Measurements from ENCODE around the gene RBM10. TPM values are rescaled to one million over a fixed set of nuclear protein-coding genes. Genes with fewer than 3 reads are reported as not detected.

RBM10 gene
- total RNA-seq, 4 donors from 2014 or later, result 25.2 to 33.1 (median 29.2) TPM

GRCh38 chrX:47226531-47227333 is 81.7 kb downstream of the RBM10 start:
- ATAC-seq, result no peak
- Histone ChIP-seq H3K4me3 (no peak overlapping the region), H3K27ac (no peak overlapping the region), H3K9me3 (no peaks in the 10 kb centered on the region), H3K36me3 (peaks cover 0 to 71% of the 10 kb centered on the region in 2 donors), H3K4me1 (peaks cover 0 to 4% (median 0%) of the 10 kb centered on the region in 3 donors), H3K27me3 (no peaks in the 10 kb centered on the region)
- 86% methylated on average over 4 of the region's 19 CpGs; no CpG with 5 or more reads in 1 of the 2 donors for WGBS, 2 donors (ENCODE audit: low coverage in 1 of 2)
- TF ChIP-seq, protein P1, sequence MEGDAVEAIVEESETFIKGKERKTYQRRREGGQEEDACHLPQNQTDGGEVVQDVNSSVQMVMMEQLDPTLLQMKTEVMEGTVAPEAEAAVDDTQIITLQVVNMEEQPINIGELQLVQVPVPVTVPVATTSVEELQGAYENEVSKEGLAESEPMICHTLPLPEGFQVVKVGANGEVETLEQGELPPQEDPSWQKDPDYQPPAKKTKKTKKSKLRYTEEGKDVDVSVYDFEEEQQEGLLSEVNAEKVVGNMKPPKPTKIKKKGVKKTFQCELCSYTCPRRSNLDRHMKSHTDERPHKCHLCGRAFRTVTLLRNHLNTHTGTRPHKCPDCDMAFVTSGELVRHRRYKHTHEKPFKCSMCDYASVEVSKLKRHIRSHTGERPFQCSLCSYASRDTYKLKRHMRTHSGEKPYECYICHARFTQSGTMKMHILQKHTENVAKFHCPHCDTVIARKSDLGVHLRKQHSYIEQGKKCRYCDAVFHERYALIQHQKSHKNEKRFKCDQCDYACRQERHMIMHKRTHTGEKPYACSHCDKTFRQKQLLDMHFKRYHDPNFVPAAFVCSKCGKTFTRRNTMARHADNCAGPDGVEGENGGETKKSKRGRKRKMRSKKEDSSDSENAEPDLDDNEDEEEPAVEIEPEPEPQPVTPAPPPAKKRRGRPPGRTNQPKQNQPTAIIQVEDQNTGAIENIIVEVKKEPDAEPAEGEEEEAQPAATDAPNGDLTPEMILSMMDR (IDR thresholded peaks at IDR 0.05), result no peak
- no peak for TF ChIP-seq POLR2AphosphoS5 (IDR thresholded peaks at IDR 0.05)
- TF ChIP-seq EP300 (IDR thresholded peaks at IDR 0.05), result no peak
- TF ChIP-seq POLR2A (IDR thresholded peaks at IDR 0.05), result no peak

DNA sequence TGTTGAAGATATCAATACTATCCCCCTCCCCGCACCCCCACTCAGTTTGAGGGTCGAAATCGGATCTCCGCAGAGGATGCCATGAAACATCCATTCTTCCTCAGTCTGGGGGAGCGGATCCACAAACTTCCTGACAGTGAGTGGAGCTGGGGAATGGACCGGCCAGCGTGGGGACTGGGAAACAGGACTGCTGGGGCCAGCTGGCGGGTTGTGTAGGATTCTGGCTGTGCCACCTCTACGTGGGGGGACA is 82.2 kb downstream of the RBM10 start:
- peaks cover 0 to 71% of the 10 kb centered on the region in 2 donors for H3K36me3 ChIP-seq
- no peak overlapping the region for H3K4me3 ChIP-seq
- no peak for ATAC-seq
- H3K4me1 ChIP-seq, result peaks cover 0 to 3% (median 0%) of the 10 kb centered on the region in 3 donors
- TF ChIP-seq EP300 (IDR thresholded peaks at IDR 0.05), result no peak
- TF ChIP-seq POLR2AphosphoS5 (IDR thresholded peaks at IDR 0.05), result no peak
- TF ChIP-seq, protein P1 (IDR thresholded peaks at IDR 0.05), result no peak
- no peak for TF ChIP-seq POLR2A (IDR thresholded peaks at IDR 0.05)
- 79% methylated on average over 4 of the region's 9 CpGs; no CpG with 5 or more reads in 1 of the 2 donors for WGBS, 2 donors (ENCODE audit: low coverage in 1 of 2)
- no peaks in the 10 kb centered on the region for H3K27me3 ChIP-seq
- no peaks in the 10 kb centered on the region for H3K9me3 ChIP-seq
- H3K27ac ChIP-seq, result no peak overlapping the region

GRCh38 chrX:47228550-47229270 is 83.7 kb downstream of the RBM10 start:
- H3K27me3 ChIP-seq, result no peaks in the 10 kb centered on the region
- ATAC-seq, result no peak
- TF ChIP-seq POLR2AphosphoS5 (IDR thresholded peaks at IDR 0.05) (no peak), POLR2A (IDR thresholded peaks at IDR 0.05) (no peak), EP300 (IDR thresholded peaks at IDR 0.05) (no peak)
- TF ChIP-seq, protein P1 (IDR thresholded peaks at IDR 0.05), result no peak
- H3K27ac ChIP-seq, result no peak overlapping the region
- H3K9me3 ChIP-seq, result no peaks in the 10 kb centered on the region
- H3K4me3 ChIP-seq, result no peak overlapping the region
- peaks cover 0 to 63% of the 10 kb centered on the region in 2 donors for H3K36me3 ChIP-seq
- peaks cover 0 to 6% (median 0%) of the 10 kb centered on the region in 3 donors for H3K4me1 ChIP-seq
- 99 to 100% methylated on average over 3 to 6 of the region's 12 CpGs for WGBS, 2 donors (ENCODE audit: low coverage in 1 of 2)

DNA sequence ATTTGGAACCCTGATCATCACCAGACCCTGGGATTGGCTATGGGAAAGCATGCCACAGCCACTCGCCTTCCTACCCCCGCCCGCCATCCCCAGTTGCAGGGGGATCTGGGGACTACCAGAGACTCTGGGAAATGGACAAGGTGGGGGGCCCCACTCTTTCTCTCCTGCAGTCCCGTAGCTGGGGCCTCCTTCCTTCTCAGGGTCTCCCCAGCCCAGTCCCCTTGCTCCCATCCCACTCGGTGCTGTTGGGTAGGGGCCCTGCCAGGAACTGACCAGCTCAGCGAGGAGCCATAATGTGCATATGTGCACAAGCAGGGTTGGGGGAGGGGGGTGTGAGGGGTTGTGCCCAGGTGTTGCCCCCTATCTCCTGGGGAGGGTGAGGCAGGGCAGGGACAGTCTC is 84.4 kb downstream of the RBM10 start:
- WGBS, 2 donors (ENCODE audit: low coverage in 1 of 2), result 90% methylated on average over 2 of the region's 6 CpGs; no CpG with 5 or more reads in 1 of the 2 donors
- H3K36me3 ChIP-seq, result peaks cover 0 to 56% of the 10 kb centered on the region in 2 donors
- H3K27ac ChIP-seq, result no peak overlapping the region
- no peaks in the 10 kb centered on the region for H3K9me3 ChIP-seq
- ATAC-seq, result no peak
- H3K4me3 ChIP-seq, result no peak overlapping the region
- H3K27me3 ChIP-seq, result no peaks in the 10 kb centered on the region
- H3K4me1 ChIP-seq, result peaks cover 0 to 6% (median 0%) of the 10 kb centered on the region in 3 donors
- TF ChIP-seq, protein P1 (IDR thresholded peaks at IDR 0.05), result no peak
- TF ChIP-seq EP300 (IDR thresholded peaks at IDR 0.05) (no peak), POLR2AphosphoS5 (IDR thresholded peaks at IDR 0.05) (no peak), POLR2A (IDR thresholded peaks at IDR 0.05) (no peak)

Data from gastroesophageal sphincter (tissue), 4 donors.